K562 (cell line): ENCODE measurements around the gene RBMS1. TPM values are rescaled to one million over a fixed set of nuclear protein-coding genes. Genes with fewer than 3 reads are reported as not detected.

Source experiments
- ATAC-seq: fragments of 200-7000 bp; cut with Tn5 transposase; 3 replicates; pipeline ENCODE4 v1.9.1; 2020; ENCODE audit warnings: moderate library complexity
- BruUV-seq: library from RNA; stranded (reverse); fragments of 400-500 nt; replicated peaks from 2 replicates; lab custom pipeline; 2021; lab: Mats Ljungman, UMichigan
- CTCF ChIA-PET: fragments of 300-600 bp; formaldehyde crosslinking; extraction: SDS; loops from one replicate; lab custom pipeline; 2021; ENCODE audit warnings: low intra/inter-chr PET ratio; lab: Yijun Ruan, JAX
- POLR2A ChIA-PET: fragments of 300-600, 350-650 bp; sonication (Branson Sonifier 250); formaldehyde crosslinking; extraction: SDS; loops from one replicate; lab custom pipeline; 2021; ENCODE audit warnings: antibody characterized with exemption, inconsistent platforms; lab: Yijun Ruan, JAX
- DNase-seq, 4 experiments: peaks; one replicate each; pipeline versions ENCODE4 v3.0.0 to v3.0.0-alpha.2; 2011 to 2018; ENCODE audit warnings: low spot score in 3 of 4, mixed read lengths in 3 of 4; ENCODE audit errors: extremely low read depth in 1 of 4
- FAIRE-seq: peaks from 2 replicates; lab custom pipeline; 2011; peaks lifted over from hg19 to GRCh38; lab: Jason Lieb, UNC
- H2AFZ ChIP-seq: 2 replicates; pipeline ENCODE4 v1.6.0; 2011; ENCODE audit warnings: low read depth, low read length, control low read depth, inconsistent platforms
- H3K27ac ChIP-seq: fragments of 200-600 bp; 3 replicates; pipeline ENCODE4 v1.8.0; 2011; ENCODE audit warnings: low read depth, mild to moderate bottlenecking, control low read depth, inconsistent platforms, low read length, moderate library complexity, mixed read lengths; ENCODE audit errors: extremely low read depth
- H3K27me3 ChIP-seq, 2 experiments: fragments of 300-600 bp in 1 of 2; 2 replicates in 1 of 2; 3 replicates in 1 of 2; pipeline versions ENCODE4 v1.6.0 to v1.8.0; 2011; ENCODE audit warnings: inconsistent platforms in 2 of 2, low read length in 2 of 2, mild to moderate bottlenecking in 1 of 2, mixed read lengths in 1 of 2, moderate library complexity in 1 of 2; ENCODE audit not compliant: control insufficient read depth in 2 of 2, insufficient read depth in 2 of 2
- H3K36me3 ChIP-seq: fragments of 300-600 bp; 3 replicates; pipeline ENCODE4 v1.8.0; 2011; ENCODE audit warnings: mild to moderate bottlenecking, low read length, inconsistent platforms; ENCODE audit not compliant: control insufficient read depth, insufficient read depth
- H3K4me1 ChIP-seq, 2 experiments: fragments of 200-600 bp in 1 of 2; replicated peaks in 1 of 2; 2 replicates in 1 of 2; 3 replicates in 1 of 2; pipeline versions ENCODE4 v1.5.1 to v1.8.0; 2011; ENCODE audit warnings: inconsistent platforms in 2 of 2, low read length in 2 of 2, mild to moderate bottlenecking in 1 of 2, mixed read lengths in 1 of 2, moderate library complexity in 1 of 2; ENCODE audit not compliant: control insufficient read depth in 2 of 2, insufficient read depth in 2 of 2
- H3K4me2 ChIP-seq: 2 replicates; pipeline ENCODE4 v1.6.1; 2011; ENCODE audit warnings: low read length, control low read depth, inconsistent platforms, mixed read lengths; ENCODE audit not compliant: insufficient read depth
- H3K4me3 ChIP-seq: fragments of 200-600 bp; sonication (generic), shearing (Covaris generic); 2 replicates; pipeline ENCODE4 v1.5.1; 2016; ENCODE audit warnings: control low read depth, inconsistent platforms
- H3K79me2 ChIP-seq: fragments of 200-600 bp; 3 replicates; pipeline ENCODE4 v1.8.0; 2011; ENCODE audit warnings: low read length, inconsistent platforms; ENCODE audit not compliant: control insufficient read depth, insufficient read depth
- H3K9ac ChIP-seq, 2 experiments: 2 replicates each; pipeline versions ENCODE4 v1.6.0 to v1.6.1; 2011; ENCODE audit warnings: low read depth in 2 of 2, low read length in 2 of 2, control low read depth in 1 of 2, inconsistent platforms in 1 of 2, mild to moderate bottlenecking in 1 of 2, mixed read lengths in 1 of 2; ENCODE audit not compliant: insufficient read depth in 1 of 2
- H3K9me1 ChIP-seq: one replicate; pipeline ENCODE4 v1.6.0; 2011; ENCODE audit warnings: inconsistent platforms, mild to moderate bottlenecking, low read length, moderate library complexity; ENCODE audit not compliant: control insufficient read depth, insufficient read depth
- H3K9me3 ChIP-seq: replicated peaks from 2 replicates; pipeline ENCODE4 v1.5.1; 2011; ENCODE audit warnings: low read depth, low read length, inconsistent platforms; ENCODE audit not compliant: control insufficient read depth, insufficient read depth
- H4K20me1 ChIP-seq: replicated peaks from 2 replicates; pipeline ENCODE4 v1.6.1; 2011; ENCODE audit warnings: low read length, inconsistent platforms, mixed read lengths; ENCODE audit not compliant: control insufficient read depth, insufficient read depth
- ADNP ChIP-seq: fragments of 200-800 bp; sonication (Bioruptor generic); IDR thresholded peaks from 2 replicates; pipeline ENCODE4 v1.6.1; 2016; ENCODE audit warnings: missing genetic modification characterization, missing compliant biosample characterization
- DACH1 ChIP-seq: fragments of 450-650 bp; IDR thresholded peaks from 2 replicates; pipeline ENCODE4 v1.6.1; 2018; ENCODE audit not compliant: partially characterized antibody
- NR0B1 ChIP-seq: fragments of 450-650 bp; IDR thresholded peaks from one replicate; pipeline ENCODE4 v1.6.1; 2018; ENCODE audit warnings: mild to moderate bottlenecking, moderate library complexity; ENCODE audit not compliant: partially characterized antibody
- STAT5A ChIP-seq: IDR thresholded peaks from 2 replicates; pipeline ENCODE4 v1.6.1; 2012; ENCODE audit warnings: low read length, inconsistent platforms, borderline replicate concordance
- TEAD2 ChIP-seq: fragments of 450-650 bp; IDR thresholded peaks from 2 replicates; pipeline ENCODE4 v1.6.1; 2016; ENCODE audit warnings: missing genetic modification characterization, control low read depth, missing compliant biosample characterization
- ZNF263 ChIP-seq: sonication (generic); formaldehyde crosslinking; IDR thresholded peaks from 2 replicates; pipeline ENCODE4 v1.8.0; 2022; ENCODE audit warnings: mild to moderate bottlenecking, missing genetic modification reagents, borderline replicate concordance
- ZNF316 ChIP-seq: fragments of 450-650 bp; IDR thresholded peaks from 2 replicates; pipeline ENCODE4 v1.6.1; 2016
- WGBS: fragments of 100-300 bp; shearing (Covaris generic); methylation state at CpG from one replicate; pipeline ENCODE4 v1.1.6; 2016; ENCODE audit warnings: low coverage, mixed read lengths; ENCODE audit not compliant: insufficient coverage; ENCODE audit errors: missing lambda C conversion rate; 5-methylcytosine and 5-hydroxymethylcytosine counted together
- in situ Hi-C: fragments of 300-500 bp; cut with MboI; formaldehyde crosslinking; loops from 4 replicates; pipeline ENCODE4 v1.15.0; 2018; ENCODE audit warnings: inconsistent platforms, mixed read lengths
- intact Hi-C: fragments of 100-400 bp; cut with micrococcal nuclease; formaldehyde crosslinking; loops from 2 replicates; pipeline ENCODE4 v1.14.2; 2022
- polyA plus RNA-seq, 8 experiments: library from polyadenylated mRNA; depleted of rRNA in 4 of 8; stranded (reverse) in 5 of 8; unstranded in 3 of 8; fragments of >200 nt; fragmentation: Nextera tagmentation in 2 of 8; fragmentation: Illumina TruSeq in 1 of 8; extraction: Ambion mirVana in 2 of 8; extraction: Trizol in 1 of 8; gene quantifications; 2 replicates each; pipeline versions ENCODE4 v1.2.1 to v1.2.3, GENCODE V29; 2011 to 2014; ENCODE audit warnings: inconsistent platforms in 1 of 8, missing spikeins in 1 of 8
- total RNA-seq, 7 experiments: library from RNA; depleted of rRNA in 6 of 7; stranded (reverse); fragments of >200 nt in 6 of 7; fragmentation: Illumina TruSeq in 2 of 7; extraction: Trizol in 2 of 7; gene quantifications; 2 replicates each; pipeline versions ENCODE4 v1.2.1 to v1.2.3, GENCODE V29; 2011 to 2021; ENCODE audit warnings: low replicate concordance in 1 of 7

RBMS1 gene
- total and polyA plus RNA-seq, 9 of the 15 experiments (the other 6 are each of a cell fraction or from before 2014, with no cell fraction given) = 0.04 to 0.31 (median 0.09) TPM; not detected in 6

- no peaks in the 10 kb centered on the region for H3K9me1 ChIP-seq
- H3K4me3 ChIP-seq = no peak overlapping the region
- no TSS peak for BruUV-seq
- H2AFZ ChIP-seq = no peak overlapping the region
- in situ Hi-C loops = no loop called here
- no peaks in the 10 kb centered on the region for H3K4me1 ChIP-seq
- H3K9ac ChIP-seq = no peak overlapping the region
- CTCF ChIA-PET = no interaction called here
- DNase-seq (no peak), FAIRE-seq (no peak), ATAC-seq (no peak)
- intact Hi-C loops = no loop called here
- no peaks in the 10 kb centered on the region for H3K9me3 ChIP-seq
- no peak overlapping the region for H3K4me2 ChIP-seq
- H3K36me3 ChIP-seq = no peaks in the 10 kb centered on the region
- WGBS = under 1% methylated on average over 5 of the region's 5 CpGs
- POLR2A ChIA-PET = no interaction called here
- no peaks in the 10 kb centered on the region for H4K20me1 ChIP-seq
- no peaks in the 10 kb centered on the region for H3K27me3 ChIP-seq
- H3K79me2 ChIP-seq = no peaks in the 10 kb centered on the region
- H3K27ac ChIP-seq = no peak overlapping the region
- no peak for TF ChIP-seq ZNF316
- TF ChIP-seq ZNF263 (CRISPR knock-in tag) = no peak
- TF ChIP-seq ADNP (tag) = no peak
- TF ChIP-seq NR0B1 = no peak
- no peak for TF ChIP-seq DACH1
- no peak for TF ChIP-seq STAT5A
- no peak for TF ChIP-seq TEAD2 (tag)
These were observed 141.1 kb downstream of the RBMS1 start for GRCh38 chr2:160352500-160352899.
